HCT116 (cell line): ENCODE data around the gene HNRNPU. TPM values are rescaled to one million over a fixed set of nuclear protein-coding genes. Genes with fewer than 3 reads are reported as not detected.
A peak's percentile ranks its signal among the peaks of the same experiment; 100 is the strongest.

Experiments
- ATAC-seq: fragments of 200-7000 bp; cut with Tn5 transposase; 2 replicates; pipeline ENCODE4 v1.9.1; 2020; ENCODE audit warnings: mild to moderate bottlenecking, moderate library complexity
- Bru-seq: library from RNA; stranded (reverse); fragments of 400-500 nt; gene quantifications from one replicate; lab custom pipeline; 2021; lab: Mats Ljungman, UMichigan
- BruChase-seq, 2 experiments: library from RNA; stranded (reverse); fragments of 400-500 nt; gene quantifications; one replicate each; lab custom pipeline; 2021; lab: Mats Ljungman, UMichigan
- BruUV-seq: library from RNA; stranded (reverse); fragments of 400-500 nt; replicated peaks from 2 replicates; lab custom pipeline; 2021; lab: Mats Ljungman, UMichigan
- CTCF ChIA-PET: fragments of 300-600 bp; sonication (Branson Sonifier 250); formaldehyde crosslinking; loops from one replicate; lab custom pipeline; 2021; ENCODE audit warnings: antibody characterized with exemption; lab: Charles Lee
- POLR2A ChIA-PET: fragments of 300-600, 350-600 bp; sonication (Branson Sonifier 250); formaldehyde crosslinking; loops from one replicate; lab custom pipeline; 2021; ENCODE audit warnings: antibody characterized with exemption; lab: Charles Lee
- RAD21 ChIA-PET, 2 experiments: fragments of 300-600 bp; sonication (Branson Sonifier 250); formaldehyde crosslinking; loops; one replicate each; lab custom pipeline; 2023; ENCODE audit warnings: low total read pairs in 2 of 2; ENCODE audit not compliant: uncharacterized antibody in 2 of 2, unreplicated experiment in 2 of 2, low non-redundant PET in 1 of 2; lab: Charles Lee
- DNase-seq: peaks from one replicate; pipeline ENCODE4 v3.0.0-alpha.2; 2010; ENCODE audit warnings: low read depth, low spot score
- H2AFZ ChIP-seq: fragments of 200-600 bp; shearing (Covaris generic), sonication (generic); 2 replicates; pipeline ENCODE4 v1.6.1; 2017; ENCODE audit warnings: low read depth, mixed run types, mixed read lengths, antibody characterized with exemption, low read length; ENCODE audit not compliant: poor library complexity, severe bottlenecking
- H3K27ac ChIP-seq: 2 replicates; pipeline ENCODE4 v1.5.1; 2012; ENCODE audit warnings: low read depth, low read length
- H3K27me3 ChIP-seq: fragments of 200-600 bp; sonication (generic); 2 replicates; pipeline ENCODE4 v1.6.1; 2016; ENCODE audit warnings: mixed run types, low read length, mixed read lengths; ENCODE audit not compliant: insufficient read depth
- H3K36me3 ChIP-seq, 2 experiments: fragments of 200-500 bp in 1 of 2; fragments of 200-600 bp in 1 of 2; sonication (Bioruptor generic) in 1 of 2; sonication (generic) in 1 of 2; 2 replicates each; pipeline versions ENCODE4 v1.5.1 to v1.6.1; 2014 to 2016; ENCODE audit warnings: low read length in 2 of 2, inconsistent platforms in 1 of 2, mixed read lengths in 1 of 2, mixed run types in 1 of 2; ENCODE audit not compliant: insufficient read depth in 2 of 2, control insufficient read depth in 1 of 2
- H3K4me1 ChIP-seq, 2 experiments: fragments of 200-600 bp in 1 of 2; sonication (generic) in 1 of 2; 2 replicates each; pipeline versions ENCODE4 v1.5.1 to v1.6.1; 2012 to 2017; ENCODE audit warnings: low read length in 2 of 2, inconsistent platforms in 1 of 2, mild to moderate bottlenecking in 1 of 2, mixed read lengths in 1 of 2, mixed run types in 1 of 2, moderate library complexity in 1 of 2; ENCODE audit not compliant: insufficient read depth in 2 of 2, control insufficient read depth in 1 of 2
- H3K4me2 ChIP-seq: fragments of 200-600 bp; sonication (generic); 2 replicates; pipeline ENCODE4 v1.6.1; 2017; ENCODE audit warnings: mixed run types, low read length, mixed read lengths
- H3K4me3 ChIP-seq, 2 experiments: fragments of 200-600 bp in 1 of 2; sonication (generic) in 1 of 2; replicated peaks in 1 of 2; 2 replicates each; pipeline ENCODE4 v1.5.1; 2011 to 2016; ENCODE audit warnings: low read length in 2 of 2, control low read depth in 1 of 2, low read depth in 1 of 2, mild to moderate bottlenecking in 1 of 2, mixed read lengths in 1 of 2, mixed run types in 1 of 2
- H3K79me2 ChIP-seq: fragments of 200-600 bp; sonication (generic); 2 replicates; pipeline ENCODE4 v1.6.1; 2017; ENCODE audit warnings: mild to moderate bottlenecking, mixed run types, low read length, moderate library complexity, mixed read lengths; ENCODE audit not compliant: insufficient read depth
- H3K9ac ChIP-seq: fragments of 200-600 bp; sonication (generic); 2 replicates; pipeline ENCODE4 v1.6.1; 2016; ENCODE audit warnings: low read length, mixed read lengths
- H3K9me2 ChIP-seq: fragments of 200-600 bp; sonication (generic), shearing (Covaris generic); 2 replicates; pipeline ENCODE4 v1.6.1; 2017; ENCODE audit warnings: mixed run types, mild to moderate bottlenecking, moderate library complexity; ENCODE audit not compliant: insufficient read depth
- H3K9me3 ChIP-seq, 2 experiments: fragments of 200-500 bp in 1 of 2; fragments of 200-600 bp in 1 of 2; sonication (Bioruptor generic) in 1 of 2; sonication (generic) in 1 of 2; 2 replicates each; pipeline ENCODE4 v1.6.1; 2014 to 2017; ENCODE audit warnings: low read length in 2 of 2, mixed read lengths in 2 of 2, inconsistent platforms in 1 of 2, low read depth in 1 of 2, mild to moderate bottlenecking in 1 of 2, mixed run types in 1 of 2, moderate library complexity in 1 of 2; ENCODE audit not compliant: control insufficient read depth in 1 of 2, insufficient read depth in 1 of 2
- H4K20me1 ChIP-seq: fragments of 200-600 bp; sonication (generic), shearing (Covaris generic); 2 replicates; pipeline ENCODE4 v1.6.1; 2017; ENCODE audit warnings: mixed run types, mild to moderate bottlenecking, moderate library complexity; ENCODE audit not compliant: insufficient read depth
- CBX3 ChIP-seq: IDR thresholded peaks from 2 replicates; pipeline ENCODE4 v1.6.1; 2012; ENCODE audit warnings: low read depth
- EGR1 ChIP-seq: IDR thresholded peaks from 2 replicates; pipeline ENCODE4 v1.6.1; 2012; ENCODE audit warnings: low read depth
- ELF1 ChIP-seq: IDR thresholded peaks from 2 replicates; pipeline ENCODE4 v1.6.1; 2012; ENCODE audit warnings: low read depth, borderline replicate concordance
- EZH2 ChIP-seq: fragments of 200-600 bp; sonication (generic); IDR thresholded peaks from 2 replicates; pipeline ENCODE4 v1.6.1; 2017; ENCODE audit warnings: antibody characterized with exemption, mixed run types
- EZH2phosphoT487 ChIP-seq: fragments of 200-600 bp; IDR thresholded peaks from 2 replicates; pipeline ENCODE4 v1.6.1; 2018; ENCODE audit warnings: antibody characterized with exemption, borderline replicate concordance
- JUND ChIP-seq: IDR thresholded peaks from 2 replicates; pipeline ENCODE4 v1.6.1; 2012
- POLR2A ChIP-seq: IDR thresholded peaks from 2 replicates; pipeline ENCODE4 v1.7.0; 2011; ENCODE audit warnings: borderline replicate concordance; ENCODE audit not compliant: insufficient read depth, insufficient read length; ENCODE audit errors: extremely low read depth
- POLR2AphosphoS5 ChIP-seq: IDR thresholded peaks from 2 replicates; pipeline ENCODE4 v1.6.1; 2011; ENCODE audit warnings: mild to moderate bottlenecking, low read depth, low read length, moderate library complexity
- RAD21 ChIP-seq: IDR thresholded peaks from 2 replicates; pipeline ENCODE4 v1.6.1; 2012; ENCODE audit warnings: low read depth, mild to moderate bottlenecking
- REST ChIP-seq: IDR thresholded peaks from 2 replicates; pipeline ENCODE4 v1.6.1; 2012; ENCODE audit warnings: low read depth
- SIN3A ChIP-seq: IDR thresholded peaks from 2 replicates; pipeline ENCODE4 v1.6.1; 2012; ENCODE audit warnings: low read depth
- SP1 ChIP-seq: IDR thresholded peaks from 2 replicates; pipeline ENCODE4 v1.6.1; 2012; ENCODE audit warnings: low read depth
- TCF7L2 ChIP-seq: IDR thresholded peaks from 2 replicates; pipeline ENCODE4 v1.7.0; 2011; ENCODE audit warnings: borderline replicate concordance, inconsistent platforms; ENCODE audit not compliant: insufficient read depth, insufficient read length; ENCODE audit errors: extremely low read depth
- YY1 ChIP-seq: IDR thresholded peaks from 2 replicates; pipeline ENCODE4 v1.6.1; 2011; ENCODE audit warnings: low read length, low read depth, moderate library complexity, mild to moderate bottlenecking; ENCODE audit not compliant: insufficient replicate concordance; ENCODE audit errors: extremely low read depth
- ZFX ChIP-seq: fragments of 450-650 bp; IDR thresholded peaks from 2 replicates; pipeline ENCODE4 v1.6.1; 2017
- ZNF274 ChIP-seq: fragments of 200-500 bp; sonication (Bioruptor generic); IDR thresholded peaks from 2 replicates; pipeline ENCODE4 v1.6.1; 2014; ENCODE audit warnings: mild to moderate bottlenecking, low read depth, low read length, inconsistent platforms
- intact Hi-C: fragments of 100-400 bp; cut with micrococcal nuclease; formaldehyde crosslinking; loops from 2 replicates; pipeline ENCODE4 v1.10.0; 2022
- long read RNA-seq: library from polyadenylated mRNA; unstranded; transcript quantifications from one replicate; pipeline ENCODE4 v2.0.0, GENCODE V29; 2021; ENCODE audit not compliant: unreplicated experiment
- polyA plus RNA-seq: library from polyadenylated mRNA; unstranded; fragments of >200 nt; gene quantifications from 2 replicates; pipeline ENCODE4 v1.2.1, GENCODE V29; 2012; ENCODE audit warnings: missing spikeins
- total RNA-seq: library from RNA; stranded (reverse); gene quantifications from one replicate; pipeline ENCODE4 v1.2.1, GENCODE V29; 2021; ENCODE audit not compliant: unreplicated experiment
- TF ChIP-seq, protein P1 (sequence below): IDR thresholded peaks from 2 replicates; pipeline ENCODE4 v1.6.1; 2012
- TF ChIP-seq, protein P2 (sequence below), 3 experiments: fragments of 200-600 bp in 1 of 3; sonication (generic) in 1 of 3; IDR thresholded peaks in 2 of 3; conservative IDR thresholded peaks in 1 of 3; 2 replicates each; pipeline ENCODE4 v1.5.1; 2012 to 2017; ENCODE audit warnings: low read depth in 2 of 3, low read length in 2 of 3, antibody characterized with exemption in 1 of 3, borderline replicate concordance in 1 of 3, control low read depth in 1 of 3, mild to moderate bottlenecking in 1 of 3, mixed read lengths in 1 of 3, mixed run types in 1 of 3, moderate library complexity in 1 of 3; ENCODE audit not compliant: insufficient read depth in 1 of 3

HNRNPU gene
- 424 TPM for total RNA-seq
- 261 and 282 TPM in 2 replicates for polyA plus RNA-seq
- percentile 99 among the genes with signal in this experiment for Bru-seq, nascent RNA
- BruChase-seq, experiment 1, labeled RNA remaining after a 6-hour chase: percentile 100 among the genes with signal in this experiment
- BruChase-seq, experiment 2, labeled RNA remaining after a 2-hour chase: percentile 100 among the genes with signal in this experiment
- long read RNA-seq, full-length matches to known transcripts: 1,220 of 1,382 reads
- long read RNA-seq, partial matches to known transcripts: 116 of 1,382 reads
- long read RNA-seq, other reads (novel, unspliced or antisense): 46 of 1,382 reads

- intact Hi-C loops: loop anchor here (1.0 to 5.0 kb wide), 2 partner anchors 106 to 178 kb away; no protein-coding TSS in a partner anchor
- Histone ChIP-seq H3K9ac (peak within 1 kb of the TSS; percentile 95), H3K4me1 (peaks cover 18 to 25% of the 10 kb centered on the region in 2 experiments), H3K4me3 (peak within 1 kb of the TSS; percentile 93 to 98), H3K4me2 (peak within 1 kb of the TSS; percentile 87), H3K79me2 (peaks cover 47% of the 10 kb centered on the region), H3K27ac (peak within 1 kb of the TSS; percentile 94), H4K20me1 (peaks cover 34% of the 10 kb centered on the region), H3K27me3 (no peaks in the 10 kb centered on the region), H3K9me3 (no peaks in the 10 kb centered on the region), H2AFZ (peak within 1 kb of the TSS; percentile 84), H3K9me2 (no peaks in the 10 kb centered on the region), H3K36me3 (peaks cover 28 to 33% of the 10 kb centered on the region in 2 experiments)
- TF ChIP-seq EGR1 (peak; percentile 66), ELF1 (no peak), EZH2 (no peak), ZNF274 (no peak), ZFX (peak; percentile 9), TCF7L2 (peak; percentile 10), SP1 (peak; percentile 72), REST (no peak), SIN3A (peak; percentile 86), CBX3 (no peak; the same call in 1 of the 2 replicates), YY1 (peak; percentile 76), POLR2AphosphoS5 (peak; percentile 98), POLR2A (peak; percentile 71), JUND (no peak), RAD21 (peak; percentile 2; the same call in 1 of the 2 replicates), EZH2phosphoT487 (no peak)
- TF ChIP-seq, protein P1, sequence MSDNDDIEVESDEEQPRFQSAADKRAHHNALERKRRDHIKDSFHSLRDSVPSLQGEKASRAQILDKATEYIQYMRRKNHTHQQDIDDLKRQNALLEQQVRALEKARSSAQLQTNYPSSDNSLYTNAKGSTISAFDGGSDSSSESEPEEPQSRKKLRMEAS: peak; percentile 67; the same call in 1 of the 2 replicates
- TF ChIP-seq, protein P2, sequence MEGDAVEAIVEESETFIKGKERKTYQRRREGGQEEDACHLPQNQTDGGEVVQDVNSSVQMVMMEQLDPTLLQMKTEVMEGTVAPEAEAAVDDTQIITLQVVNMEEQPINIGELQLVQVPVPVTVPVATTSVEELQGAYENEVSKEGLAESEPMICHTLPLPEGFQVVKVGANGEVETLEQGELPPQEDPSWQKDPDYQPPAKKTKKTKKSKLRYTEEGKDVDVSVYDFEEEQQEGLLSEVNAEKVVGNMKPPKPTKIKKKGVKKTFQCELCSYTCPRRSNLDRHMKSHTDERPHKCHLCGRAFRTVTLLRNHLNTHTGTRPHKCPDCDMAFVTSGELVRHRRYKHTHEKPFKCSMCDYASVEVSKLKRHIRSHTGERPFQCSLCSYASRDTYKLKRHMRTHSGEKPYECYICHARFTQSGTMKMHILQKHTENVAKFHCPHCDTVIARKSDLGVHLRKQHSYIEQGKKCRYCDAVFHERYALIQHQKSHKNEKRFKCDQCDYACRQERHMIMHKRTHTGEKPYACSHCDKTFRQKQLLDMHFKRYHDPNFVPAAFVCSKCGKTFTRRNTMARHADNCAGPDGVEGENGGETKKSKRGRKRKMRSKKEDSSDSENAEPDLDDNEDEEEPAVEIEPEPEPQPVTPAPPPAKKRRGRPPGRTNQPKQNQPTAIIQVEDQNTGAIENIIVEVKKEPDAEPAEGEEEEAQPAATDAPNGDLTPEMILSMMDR (IDR thresholded peaks at IDR 0.05 in 2 of 3, conservative IDR thresholded peaks at IDR 0.05 in 1 of 3; ENCODE audit: borderline replicate concordance in 1 of 3, insufficient read depth in 1 of 3, low read depth in 2 of 3, low read length in 2 of 3): peak in 2 of 3 experiments; percentile 33 to 39; a peak in 4 of 6 replicates
- BruUV-seq: no TSS peak
- ChIA-PET CTCF (interaction anchor here (2.7 kb wide), 1 partner anchor 178 kb away, joined by 14 read pairs; no protein-coding TSS in a partner anchor), RAD21 (interaction anchor here in 1 of 2 experiments (1.2 kb wide), 1 partner anchor 178 kb away, joined by 4 read pairs; no protein-coding TSS in a partner anchor), POLR2A (interaction anchor here (1.0 to 1.6 kb wide), 4 partner anchors 30 to 179 kb away, joined by 3 to 4 read pairs (median 4); a partner anchor contains a TSS)
- peak; percentile 81 for ATAC-seq
- peak; percentile 88 for DNase-seq
Observed at GRCh38 chr1:244864253-244865027, at the start of gene HNRNPU. HNRNPU (minus strand) TSS chr1:244864543; CDS start chr1:244864307, 236 bp downstream.
